ENCODE results near the gene ZNF627. TPM values are rescaled to one million over a fixed set of nuclear protein-coding genes. Genes with fewer than 3 reads are reported as not detected.
"Not testable (repeated sequence)": the region's sequence is repeated elsewhere in the genome, so short reads cannot be mapped to it uniquely, and the experiment has no call there.

Gene ZNF627
- total and polyA plus RNA-seq, 2 of the 8 experiments (the other 6 are each of a cell fraction or from before 2014, with no cell fraction given): 7.2 to 13.7 TPM

DNA sequence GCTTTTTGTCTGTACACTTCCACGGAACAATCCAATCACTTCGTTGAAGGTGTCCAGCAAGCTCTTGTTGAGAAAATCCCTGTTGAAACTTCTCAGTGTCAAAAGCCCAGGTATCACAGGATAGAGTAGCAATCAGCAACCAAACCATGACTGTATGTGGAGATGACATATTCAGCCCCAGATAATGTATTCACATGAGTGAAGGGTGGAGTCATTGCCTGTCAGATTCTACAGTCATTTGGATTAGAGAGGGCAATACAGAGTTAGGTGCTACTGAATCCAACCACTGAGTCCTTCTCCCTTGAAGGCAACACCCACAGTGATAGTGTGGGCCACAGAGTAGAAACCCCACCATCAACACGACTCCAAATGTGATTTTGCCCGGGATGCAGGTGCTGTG is 23.3 kb downstream of the ZNF627 start (continued):
- no peak for TF ChIP-seq RXRA (IDR thresholded peaks at IDR 0.05; ENCODE audit: insufficient read depth, low read depth, low read length)
- no peak for TF ChIP-seq KDM1A (IDR thresholded peaks at IDR 0.05; ENCODE audit: borderline replicate concordance, low read length)
- TF ChIP-seq CTCF (IDR thresholded peaks at IDR 0.05; ENCODE audit: control extremely low read depth in 1 of 3, insufficient read depth in 1 of 3, low read depth in 1 of 3, low read length in 3 of 3): no peak
- TF ChIP-seq KDM5A (IDR thresholded peaks at IDR 0.05; ENCODE audit: low read length): no peak
- TF ChIP-seq FOSL1 (IDR thresholded peaks at IDR 0.05; ENCODE audit: insufficient read depth, low read depth, low read length): no peak

- CTCF ChIA-PET (ENCODE audit: partially characterized antibody): interaction anchor here (0.9 to 2.5 kb wide), 5 partner anchors 9 to 62 kb away, joined by 3 to 7 read pairs (median 3); no protein-coding TSS in a partner anchor
- POLR2A ChIA-PET (ENCODE audit: partially characterized antibody): interaction anchor here (0.6 to 5.0 kb wide), 6 partner anchors 9 to 96 kb away, joined by 3 to 17 read pairs (median 4); no protein-coding TSS in a partner anchor
Measured at GRCh38 chr19:11622401-11622800, 25.1 kb downstream of the ZNF627 start.

More at GRCh38 chr19:11622401-11622800, 25.1 kb downstream of the ZNF627 start:
- H2BK5ac ChIP-seq (ENCODE audit: low read depth, low read length); H3K9ac ChIP-seq (replicated peaks in 1 of 4; ENCODE audit: extremely low read depth in 1 of 4, low read depth in 3 of 4, low read length in 3 of 4); H3K56ac ChIP-seq (replicated peaks; ENCODE audit: insufficient read length, low read depth, low read length); H4K20me1 ChIP-seq (replicated peaks in 1 of 2; ENCODE audit: control insufficient read depth in 1 of 2, insufficient read depth in 2 of 2, low read length in 2 of 2); H3K4ac ChIP-seq (replicated peaks; ENCODE audit: insufficient read length, low read depth, low read length); H3K4me3 ChIP-seq (ENCODE audit: extremely low read depth in 1 of 4, insufficient read depth in 2 of 4, low read depth in 3 of 4, low read length in 4 of 4); H2BK20ac ChIP-seq (ENCODE audit: low read length); H4K8ac ChIP-seq (ENCODE audit: extremely low read depth, insufficient read depth, low read length); H2BK120ac ChIP-seq (replicated peaks; ENCODE audit: low read depth, low read length); H3K4me2 ChIP-seq (ENCODE audit: insufficient read depth in 1 of 2, low read depth in 2 of 2, low read length in 2 of 2); H2BK15ac ChIP-seq (ENCODE audit: low read length); H3K4me1 ChIP-seq (replicated peaks in 1 of 4; ENCODE audit: control insufficient read depth in 3 of 4, insufficient read depth in 4 of 4, low read length in 3 of 4); DNase-seq (ENCODE audit: low read depth in 1 of 2, low spot score in 2 of 2); H4K5ac ChIP-seq (ENCODE audit: insufficient read length, low read depth, low read length); H3K79me1 ChIP-seq (ENCODE audit: low read depth, low read length); H3K23me2 ChIP-seq (ENCODE audit: low read depth, low read length); H2AK5ac ChIP-seq (ENCODE audit: low read depth, low read length); H3K18ac ChIP-seq (ENCODE audit: extremely low read depth, low read length); H3K23ac ChIP-seq (ENCODE audit: insufficient read length); H3K79me2 ChIP-seq (ENCODE audit: control insufficient read depth in 1 of 2, insufficient read depth in 2 of 2, low read length in 2 of 2); H3K14ac ChIP-seq (ENCODE audit: insufficient read length); H3K27me3 ChIP-seq (replicated peaks in 1 of 4; ENCODE audit: control insufficient read depth in 3 of 4, extremely low read depth in 1 of 4, insufficient read depth in 3 of 4, low read length in 3 of 4); H4K91ac ChIP-seq (replicated peaks; ENCODE audit: insufficient read length, low read length); H2AFZ ChIP-seq (ENCODE audit: low read length); FAIRE-seq; H2BK12ac ChIP-seq (ENCODE audit: low read depth, low read length); H3K27ac ChIP-seq (ENCODE audit: low read depth, low read length): not testable (repeated sequence)
- Histone ChIP-seq H3K9me3 (ENCODE audit: insufficient read depth in 2 of 2, low read depth in 1 of 2, low read length in 1 of 2) (peaks cover 11 to 12% of the 10 kb centered on the region in 2 experiments), H3K36me3 (ENCODE audit: control insufficient read depth in 2 of 4, insufficient read depth in 4 of 4, low read length in 3 of 4) (peaks cover 12 to 37% (median 26%) of the 10 kb centered on the region in 4 experiments)
- WGBS, 2 experiments (ENCODE audit: extremely low coverage in 1 of 2, insufficient coverage in 1 of 2, insufficient read length in 1 of 2, insufficient replicate concordance in 2 of 2, low coverage in 1 of 2, low lambda C conversion rate in 2 of 2, missing lambda C conversion rate in 1 of 2): 57% methylated on average over 3 of the region's 3 CpGs; no CpG with 5 or more reads in 1 of the 2 experiments
